NK-92 (cell line): ENCODE measurements around the gene ERP44.

Experiments
- DNase-seq: peaks from one replicate; lab custom pipeline; 2025; ENCODE audit not compliant: unreplicated experiment; lab: John Stamatoyannopoulos, UW

ERP44 gene

GRCh38 chr9:99954819-99955218 lies 144.0 kb downstream of the ERP44 start:
- no peak for DNase-seq

- DNase-seq, result no peak
Measured at GRCh38 chr9:99953861-99954507, 144.8 kb downstream of the ERP44 start.

DNA sequence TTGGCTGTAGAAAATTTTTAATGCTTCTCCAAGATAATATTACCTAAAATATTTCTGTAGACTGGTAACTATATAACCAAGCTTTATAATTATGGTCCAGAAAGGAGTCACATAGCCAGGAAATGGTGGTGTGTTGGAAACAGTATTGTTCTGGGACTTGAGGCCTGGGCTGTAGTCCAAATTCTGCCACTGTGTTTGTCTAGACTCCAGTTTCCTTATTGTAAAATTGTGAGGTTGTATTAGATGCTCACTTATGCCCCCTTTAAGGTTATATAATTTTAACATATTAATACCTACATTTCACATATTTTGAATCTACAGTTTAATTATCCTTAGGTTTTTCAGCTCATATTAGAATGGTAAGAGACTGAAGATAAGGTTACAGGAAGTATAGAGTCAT lies 149.9 kb downstream of the ERP44 start:
- no peak for DNase-seq

GRCh38 chr9:99948482-99948881 lies 150.3 kb downstream of the ERP44 start:
- no peak for DNase-seq

- no peak for DNase-seq
Measured at GRCh38 chr9:99947395-99947794, 151.4 kb downstream of the ERP44 start.

GRCh38 chr9:99936947-99937587 lies 161.7 kb downstream of the ERP44 start:
- DNase-seq, result no peak

DNA sequence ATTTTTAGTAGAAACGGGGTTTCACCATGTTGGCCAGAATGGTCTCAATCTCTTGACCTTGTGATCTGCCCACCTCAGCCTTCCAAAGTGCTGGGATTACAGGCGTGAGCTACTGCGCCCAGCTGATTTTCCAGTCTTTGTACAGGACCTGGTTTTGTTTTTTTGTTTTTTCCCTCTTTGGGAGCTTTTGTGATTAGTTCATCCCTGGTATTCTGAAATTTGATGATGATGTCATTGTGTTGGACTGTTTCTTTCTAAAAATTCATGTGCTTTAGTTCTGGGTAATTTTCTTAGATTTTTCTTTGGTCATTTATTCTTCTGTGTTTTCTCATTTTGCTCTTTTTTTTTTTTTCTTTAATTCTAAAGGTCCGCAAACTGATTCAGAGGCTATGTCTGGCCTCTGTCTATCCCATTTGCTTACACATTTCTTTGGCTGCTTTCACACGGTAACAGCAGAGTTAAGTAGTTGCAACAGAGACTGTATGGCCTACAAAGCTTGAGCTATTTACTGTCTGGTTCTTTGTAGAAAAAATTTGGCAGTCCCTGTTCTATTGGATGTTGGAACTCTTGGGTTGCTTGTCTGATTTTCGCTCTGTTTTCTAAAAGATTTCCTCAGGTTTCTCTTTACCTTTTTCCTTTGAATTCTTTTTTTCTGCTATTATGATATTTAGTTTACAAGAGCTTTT lies 167.5 kb downstream of the ERP44 start:
- no peak for DNase-seq

DNA sequence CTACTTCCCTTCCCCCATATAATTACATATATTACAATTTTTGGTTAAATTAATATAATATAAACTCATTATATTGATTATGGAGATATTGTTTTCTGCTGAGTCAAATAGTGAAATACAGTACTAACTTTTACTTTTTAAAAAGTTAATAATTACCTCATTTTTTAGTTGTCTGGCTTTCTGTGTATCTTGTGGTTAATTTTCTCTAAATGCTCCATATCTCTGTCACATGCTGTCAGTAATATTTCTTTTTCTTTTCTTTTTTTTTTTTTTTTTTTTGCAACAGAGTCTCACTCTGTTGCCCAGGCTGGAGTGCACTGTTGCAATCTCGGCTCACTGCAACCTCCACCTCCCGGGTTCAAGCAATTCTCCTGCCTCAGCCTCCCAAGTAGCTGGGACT lies 169.1 kb downstream of the ERP44 start:
- DNase-seq, result no peak
